Neural cell (in vitro differentiated cells): ENCODE measurements around the gene RAPGEF4. TPM values are rescaled to one million over a fixed set of nuclear protein-coding genes. Genes with fewer than 3 reads are reported as not detected.

Source experiments
- H2AFZ ChIP-seq: fragments of 200-600, 300-800 bp; sonication (generic), shearing (Covaris generic); 2 replicates; pipeline ENCODE4 v1.6.0; 2014; ENCODE audit warnings: low read depth, mild to moderate bottlenecking, antibody characterized with exemption, low read length, moderate library complexity
- H3F3A ChIP-seq: fragments of 200-600 bp; shearing (Covaris generic); 2 replicates; pipeline ENCODE4 v1.6.1; 2016; ENCODE audit warnings: mild to moderate bottlenecking, moderate library complexity, mixed read lengths, antibody characterized with exemption, low read length; ENCODE audit not compliant: insufficient read depth, poor library complexity, severe bottlenecking
- H3K27ac ChIP-seq: fragments of 200-600, 300-800 bp; sonication (generic), shearing (Covaris generic); 2 replicates; pipeline ENCODE4 v1.5.1; 2014; ENCODE audit warnings: mild to moderate bottlenecking, low read length, moderate library complexity
- H3K27me3 ChIP-seq: fragments of 300-800, 200-600 bp; sonication (generic), shearing (Covaris generic); 2 replicates; pipeline ENCODE4 v1.6.0; 2014; ENCODE audit warnings: mild to moderate bottlenecking, low read depth, low read length, moderate library complexity; ENCODE audit not compliant: insufficient read depth
- H3K36me3 ChIP-seq: fragments of 300-800, 200-600 bp; sonication (generic), shearing (Covaris generic); 2 replicates; pipeline ENCODE4 v1.5.1; 2014; ENCODE audit warnings: mild to moderate bottlenecking, antibody characterized with exemption, low read length, moderate library complexity; ENCODE audit not compliant: insufficient read depth
- H3K4me2 ChIP-seq: fragments of 300-800, 200-600 bp; sonication (generic), shearing (Covaris generic); 2 replicates; pipeline ENCODE4 v1.6.0; 2014; ENCODE audit warnings: mild to moderate bottlenecking, low read length
- H3K4me3 ChIP-seq: fragments of 300-800, 200-600 bp; sonication (generic), shearing (Covaris generic); 2 replicates; pipeline ENCODE4 v1.5.1; 2014; ENCODE audit warnings: mild to moderate bottlenecking, low read length, moderate library complexity
- H3K79me2 ChIP-seq: fragments of 200-600 bp; shearing (Covaris generic); replicated peaks from 2 replicates; pipeline ENCODE4 v1.6.0; 2014; ENCODE audit warnings: mild to moderate bottlenecking, low read length, moderate library complexity; ENCODE audit not compliant: insufficient read depth
- H3K9ac ChIP-seq: fragments of 300-800, 200-600 bp; sonication (generic), shearing (Covaris generic); 2 replicates; pipeline ENCODE4 v1.6.1; 2016; ENCODE audit warnings: mild to moderate bottlenecking, low read length, mixed read lengths
- H3K9me2 ChIP-seq: fragments of 200-600 bp; shearing (Covaris generic); 2 replicates; pipeline ENCODE4 v1.6.1; 2016; ENCODE audit warnings: mild to moderate bottlenecking, low read length, mixed read lengths; ENCODE audit not compliant: insufficient read depth
- H3K9me3 ChIP-seq: fragments of 200-600, 300-800 bp; sonication (generic), shearing (Covaris generic); 2 replicates; pipeline ENCODE4 v1.6.1; 2016; ENCODE audit warnings: mild to moderate bottlenecking, mixed run types, low read length, moderate library complexity, mixed read lengths
- H4K20me1 ChIP-seq: fragments of 200-600 bp; shearing (Covaris generic); 2 replicates; pipeline ENCODE4 v1.6.1; 2016; ENCODE audit warnings: mild to moderate bottlenecking, mixed run types; ENCODE audit not compliant: insufficient read depth
- CTCF ChIP-seq: fragments of 450-650 bp; IDR thresholded peaks from 2 replicates; pipeline ENCODE4 v1.5.1; 2014; ENCODE audit warnings: antibody characterized with exemption, mild to moderate bottlenecking, moderate library complexity; ENCODE audit not compliant: poor library complexity, severe bottlenecking
- EP300 ChIP-seq: fragments of 450-650 bp; conservative IDR thresholded peaks from 2 replicates; pipeline ENCODE4 v1.6.1; 2014; ENCODE audit warnings: antibody characterized with exemption, mild to moderate bottlenecking, moderate library complexity; ENCODE audit not compliant: poor library complexity, severe bottlenecking
- EZH2 ChIP-seq: fragments of 200-600, 300-800 bp; shearing (Covaris generic), sonication (generic); IDR thresholded peaks from 2 replicates; pipeline ENCODE4 v1.6.1; 2014; ENCODE audit warnings: antibody characterized with exemption, low read length, borderline replicate concordance, mild to moderate bottlenecking; ENCODE audit not compliant: insufficient read depth, poor library complexity, severe bottlenecking
- MXI1 ChIP-seq: fragments of 450-650 bp; conservative IDR thresholded peaks from 2 replicates; pipeline ENCODE4 v1.6.1; 2014; ENCODE audit warnings: antibody characterized with exemption, mild to moderate bottlenecking; ENCODE audit not compliant: poor library complexity, severe bottlenecking
- POLR2AphosphoS5 ChIP-seq: IDR thresholded peaks from 2 replicates; pipeline ENCODE4 v1.6.1; 2012
- RAD21 ChIP-seq: fragments of 450-650 bp; conservative IDR thresholded peaks from 2 replicates; pipeline ENCODE4 v1.6.1; 2014; ENCODE audit warnings: antibody characterized with exemption, mild to moderate bottlenecking, moderate library complexity
- REST ChIP-seq: IDR thresholded peaks from 2 replicates; pipeline ENCODE4 v1.6.1; 2012; ENCODE audit warnings: borderline replicate concordance
- SMC3 ChIP-seq: fragments of 450-650 bp; conservative IDR thresholded peaks from 2 replicates; pipeline ENCODE4 v1.6.1; 2014; ENCODE audit warnings: antibody characterized with exemption, mild to moderate bottlenecking, moderate library complexity; ENCODE audit not compliant: poor library complexity
- TAF1 ChIP-seq: IDR thresholded peaks from 2 replicates; pipeline ENCODE4 v1.6.1; 2012; ENCODE audit warnings: low read depth
- polyA plus RNA-seq: library from polyadenylated mRNA; depleted of rRNA; stranded (reverse); fragments of >200 nt; gene quantifications from 2 replicates; pipeline ENCODE4 v1.2.3, GENCODE V29; 2014

Gene RAPGEF4
- polyA plus RNA-seq, 1 donor from 2014 or later, result 10.4 TPM

- Histone ChIP-seq H3K4me2 (no peak overlapping the region), H3K4me3 (no peak overlapping the region), H3K27me3 (no peaks in the 10 kb centered on the region), H3K9ac (no peak overlapping the region), H4K20me1 (no peaks in the 10 kb centered on the region), H3K79me2 (no peaks in the 10 kb centered on the region), H3K9me3 (no peaks in the 10 kb centered on the region), H2AFZ (no peak overlapping the region), H3K9me2 (no peaks in the 10 kb centered on the region), H3K27ac (no peak overlapping the region), H3K36me3 (no peaks in the 10 kb centered on the region), H3F3A (no peaks in the 10 kb centered on the region)
- TF ChIP-seq REST (no peak), SMC3 (no peak), POLR2AphosphoS5 (no peak), CTCF (no peak), EP300 (no peak), EZH2 (no peak), RAD21 (no peak), TAF1 (no peak), MXI1 (no peak)
These were observed 99.2 kb downstream of the RAPGEF4 start for GRCh38 chr2:172834881-172835280.

- no peaks in the 10 kb centered on the region for H3K79me2 ChIP-seq
- H3K9me2 ChIP-seq, result no peaks in the 10 kb centered on the region
- H2AFZ ChIP-seq, result no peak overlapping the region
- H3K27me3 ChIP-seq, result no peaks in the 10 kb centered on the region
- H3K36me3 ChIP-seq, result no peaks in the 10 kb centered on the region
- no peak overlapping the region for H3K4me3 ChIP-seq
- TF ChIP-seq POLR2AphosphoS5, result no peak
- no peak for TF ChIP-seq RAD21
- no peak for TF ChIP-seq EZH2
- TF ChIP-seq EP300, result no peak
- TF ChIP-seq MXI1, result no peak
- TF ChIP-seq SMC3, result no peak
- TF ChIP-seq CTCF, result no peak
- no peak for TF ChIP-seq TAF1
- TF ChIP-seq REST, result no peak
- H3K4me2 ChIP-seq, result no peak overlapping the region
- H3K9ac ChIP-seq, result no peak overlapping the region
- H3K27ac ChIP-seq, result no peak overlapping the region
- H4K20me1 ChIP-seq, result no peaks in the 10 kb centered on the region
- no peaks in the 10 kb centered on the region for H3K9me3 ChIP-seq
- no peaks in the 10 kb centered on the region for H3F3A ChIP-seq
These were observed 100.7 kb downstream of the RAPGEF4 start for GRCh38 chr2:172836347-172836821.
